Thoracic aorta (tissue), 2 donors: ENCODE data around the gene RPL32. TPM values are rescaled to one million over a fixed set of nuclear protein-coding genes. Genes with fewer than 3 reads are reported as not detected.
"Not testable (repeated sequence)": the region's sequence is repeated elsewhere in the genome, so short reads cannot be mapped to it uniquely, and the experiment has no call there.

Experiments
- ATAC-seq: fragments of 150-250 bp; one replicate; pipeline ENCODE4 v1.8.0; 2017; ENCODE audit warnings: low read depth; ENCODE audit not compliant: insufficient number of reproducible peaks, low FRiP score
- DNase-seq: peaks from one replicate; pipeline ENCODE4 v3.0.0-alpha.2; 2020; ENCODE audit warnings: low spot score
- H3K27ac ChIP-seq, 2 donors: fragments of 200-600 bp; sonication (generic); 1 replicate in 1 of 2; 2 replicates in 1 of 2; pipeline ENCODE4 v1.5.1; 2016; ENCODE audit warnings: mild to moderate bottlenecking in 2 of 2, moderate library complexity in 2 of 2
- H3K27me3 ChIP-seq: fragments of 200-600 bp; sonication (generic); replicated peaks from 2 replicates; pipeline ENCODE4 v1.6.0; 2016; ENCODE audit warnings: mild to moderate bottlenecking; ENCODE audit not compliant: insufficient read depth
- H3K36me3 ChIP-seq: fragments of 200-600 bp; sonication (generic); one replicate; pipeline ENCODE4 v1.5.1; 2016
- H3K4me1 ChIP-seq, 2 donors: fragments of 200-600 bp; sonication (generic); 1 replicate in 1 of 2; 2 replicates in 1 of 2; pipeline versions ENCODE4 v1.5.1 to v1.6.0; 2016; ENCODE audit warnings: low read depth in 2 of 2, mild to moderate bottlenecking in 1 of 2; ENCODE audit not compliant: control insufficient read depth in 1 of 2
- H3K4me3 ChIP-seq: fragments of 200-600 bp; sonication (generic); 2 replicates; pipeline ENCODE4 v1.5.1; 2016; ENCODE audit warnings: mild to moderate bottlenecking
- H3K9me3 ChIP-seq: fragments of 200-600 bp; sonication (generic); 2 replicates; pipeline ENCODE4 v1.5.1; 2016
- total RNA-seq, 2 donors: library from RNA; depleted of rRNA; stranded (reverse); fragments of >200 nt; gene quantifications; one replicate each; pipeline versions ENCODE4 v1.1.0 to v1.2.3, GENCODE V29; 2016
- TF ChIP-seq, protein P1 (sequence below): fragments of 200-600 bp; sonication (generic); IDR thresholded peaks from one replicate; pipeline ENCODE4 v1.5.1; 2019; ENCODE audit warnings: antibody characterized with exemption

Gene RPL32
- total RNA-seq, 2 donors from 2014 or later, result 455 to 867 TPM

- H3K9me3 ChIP-seq, result no peaks in the 10 kb centered on the region
- no peaks in the 10 kb centered on the region for H3K4me1 ChIP-seq
- TF ChIP-seq, protein P1, sequence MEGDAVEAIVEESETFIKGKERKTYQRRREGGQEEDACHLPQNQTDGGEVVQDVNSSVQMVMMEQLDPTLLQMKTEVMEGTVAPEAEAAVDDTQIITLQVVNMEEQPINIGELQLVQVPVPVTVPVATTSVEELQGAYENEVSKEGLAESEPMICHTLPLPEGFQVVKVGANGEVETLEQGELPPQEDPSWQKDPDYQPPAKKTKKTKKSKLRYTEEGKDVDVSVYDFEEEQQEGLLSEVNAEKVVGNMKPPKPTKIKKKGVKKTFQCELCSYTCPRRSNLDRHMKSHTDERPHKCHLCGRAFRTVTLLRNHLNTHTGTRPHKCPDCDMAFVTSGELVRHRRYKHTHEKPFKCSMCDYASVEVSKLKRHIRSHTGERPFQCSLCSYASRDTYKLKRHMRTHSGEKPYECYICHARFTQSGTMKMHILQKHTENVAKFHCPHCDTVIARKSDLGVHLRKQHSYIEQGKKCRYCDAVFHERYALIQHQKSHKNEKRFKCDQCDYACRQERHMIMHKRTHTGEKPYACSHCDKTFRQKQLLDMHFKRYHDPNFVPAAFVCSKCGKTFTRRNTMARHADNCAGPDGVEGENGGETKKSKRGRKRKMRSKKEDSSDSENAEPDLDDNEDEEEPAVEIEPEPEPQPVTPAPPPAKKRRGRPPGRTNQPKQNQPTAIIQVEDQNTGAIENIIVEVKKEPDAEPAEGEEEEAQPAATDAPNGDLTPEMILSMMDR, result no peak
- ATAC-seq (no peak), DNase-seq (no peak)
- H3K27ac ChIP-seq, result no peak overlapping the region
- no peaks in the 10 kb centered on the region for H3K27me3 ChIP-seq
- no peaks in the 10 kb centered on the region for H3K36me3 ChIP-seq
- no peak overlapping the region for H3K4me3 ChIP-seq
Observed at GRCh38 chr3:12854565-12854964, 13.2 kb upstream of the RPL32 start.

DNA sequence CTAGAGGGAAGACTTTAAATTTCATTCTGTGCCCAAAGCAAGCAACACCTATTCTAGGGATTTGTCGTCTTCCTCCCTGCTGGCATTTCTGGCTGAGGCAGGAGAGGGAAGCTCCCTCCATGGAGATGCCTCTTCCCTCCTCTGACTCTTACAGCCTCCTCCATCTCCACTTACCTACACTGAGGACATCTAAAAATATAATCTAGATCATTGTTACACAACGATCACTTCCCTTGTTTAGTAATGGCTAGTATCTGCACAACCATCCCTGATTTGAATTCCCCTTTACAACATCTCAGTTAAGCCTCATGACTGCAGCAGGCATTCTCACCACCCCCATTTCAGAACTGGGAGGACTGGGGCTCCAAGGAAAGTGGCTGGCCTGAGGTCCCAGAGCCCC is 12.5 kb upstream of the RPL32 start:
- not testable (repeated sequence) for H3K36me3 ChIP-seq, H3K27ac ChIP-seq, DNase-seq, H3K27me3 ChIP-seq, H3K9me3 ChIP-seq, ATAC-seq, H3K4me3 ChIP-seq, H3K4me1 ChIP-seq

DNA sequence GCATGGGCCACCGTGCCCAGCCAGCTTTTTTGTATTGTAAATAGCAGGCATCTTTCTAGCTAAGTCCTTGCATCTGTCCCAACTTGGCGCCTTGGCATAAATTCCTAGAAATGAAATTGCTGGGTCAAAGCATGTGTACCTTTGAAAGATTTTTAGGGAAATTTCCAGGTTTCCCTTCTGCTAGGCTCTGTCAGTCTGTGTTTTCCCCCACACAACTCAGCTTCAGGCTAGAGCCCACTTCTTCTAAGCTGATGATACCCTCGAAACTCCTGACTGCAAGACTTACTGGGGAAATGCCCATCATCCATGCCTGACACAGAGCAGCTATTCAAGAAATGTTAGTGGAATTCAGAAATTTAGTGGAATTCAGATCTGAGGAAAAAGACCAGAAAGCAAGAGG is 10.8 kb upstream of the RPL32 start:
- no peak overlapping the region for H3K4me3 ChIP-seq
- TF ChIP-seq, protein P1, result no peak
- DNase-seq, result no peak
- no peaks in the 10 kb centered on the region for H3K9me3 ChIP-seq
- no peaks in the 10 kb centered on the region for H3K36me3 ChIP-seq
- no peak for ATAC-seq
- H3K27ac ChIP-seq, result no peak overlapping the region
- H3K4me1 ChIP-seq, result no peaks in the 10 kb centered on the region
- no peaks in the 10 kb centered on the region for H3K27me3 ChIP-seq

DNA sequence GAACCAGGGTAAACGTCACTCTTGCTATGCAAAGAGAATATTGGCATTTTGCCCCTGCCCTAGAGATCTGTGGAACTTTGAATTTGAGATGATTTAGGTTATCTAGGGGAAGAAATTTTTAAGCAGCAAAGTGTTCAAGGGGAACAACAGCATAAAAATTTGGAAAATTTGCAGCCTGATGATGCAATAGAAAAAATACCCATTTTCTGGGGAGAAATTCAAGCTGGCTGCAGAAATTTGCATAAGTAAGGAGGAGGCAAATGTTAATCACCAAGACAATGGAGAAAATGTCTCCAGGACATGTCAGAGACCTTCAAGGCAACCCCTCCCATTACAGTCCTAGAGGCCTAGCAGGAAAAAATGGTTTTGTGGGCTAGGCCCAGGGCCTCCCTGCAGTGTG is 4.4 kb upstream of the RPL32 start:
- Histone ChIP-seq H3K4me3 (no peak overlapping the region), H3K27me3 (no peaks in the 10 kb centered on the region), H3K9me3 (no peaks in the 10 kb centered on the region), H3K4me1 (no peaks in the 10 kb centered on the region), H3K36me3 (no peaks in the 10 kb centered on the region), H3K27ac (no peak overlapping the region)
- ATAC-seq (no peak), DNase-seq (no peak)
- TF ChIP-seq, protein P1, result no peak

DNA sequence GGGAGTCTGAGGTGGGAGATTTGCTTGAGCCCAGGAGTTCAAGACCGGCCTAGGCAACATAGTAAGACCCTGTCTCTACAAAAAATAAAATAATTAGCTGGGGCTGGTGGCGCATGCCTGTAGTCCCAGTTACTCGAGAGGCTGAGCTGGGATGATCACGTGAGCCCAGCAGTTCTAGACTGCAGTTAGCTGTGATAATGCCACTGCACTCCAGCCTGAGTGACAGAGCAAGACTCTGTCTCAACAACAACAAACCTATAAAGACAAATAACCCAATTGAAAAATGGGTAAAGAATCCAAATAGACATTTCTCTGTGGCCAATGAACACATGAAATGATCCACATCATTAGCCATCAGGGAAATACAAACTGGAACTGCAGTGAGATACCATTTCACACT is 1.1 kb upstream of the RPL32 start:
- Histone ChIP-seq H3K27me3 (no peaks in the 10 kb centered on the region), H3K4me1 (peaks cover 7 to 32% of the 10 kb centered on the region in 2 donors), H3K27ac (no peak overlapping the region), H3K9me3 (no peaks in the 10 kb centered on the region), H3K36me3 (peaks cover 13% of the 10 kb centered on the region), H3K4me3 (no peak overlapping the region)
- ATAC-seq (no peak), DNase-seq (no peak)
- TF ChIP-seq, protein P1, result no peak

- DNase-seq (no peak), ATAC-seq (no peak)
- Histone ChIP-seq H3K9me3 (no peaks in the 10 kb centered on the region), H3K4me1 (peaks cover 7 to 32% of the 10 kb centered on the region in 2 donors), H3K27me3 (no peaks in the 10 kb centered on the region), H3K27ac (peak overlapping the region; percentile 85 to 96), H3K36me3 (peaks cover 17% of the 10 kb centered on the region), H3K4me3 (peak overlapping the region; percentile 76)
- TF ChIP-seq, protein P1, result no peak
Observed at GRCh38 chr3:12841970-12842328, 584 bp upstream of the RPL32 start.
